Transverse colon (tissue), 4 donors: ENCODE measurements around the gene HIF3A.
"Not testable (repeated sequence)": the region's sequence is repeated elsewhere in the genome, so short reads cannot be mapped to it uniquely, and the experiment has no call there.

Experiments
- CTCF ChIP-seq, 5 experiments: fragments of 200-600 bp in 3 of 5; fragments of 450-650 bp in 2 of 5; sonication (generic) in 3 of 5; IDR thresholded peaks; 1 replicate in 2 of 5; 2 replicates in 3 of 5; pipeline ENCODE4 v1.5.1; 2016 to 2017; ENCODE audit warnings: antibody characterized with exemption in 5 of 5, inconsistent platforms in 3 of 5, mild to moderate bottlenecking in 2 of 5, moderate library complexity in 1 of 5
- EP300 ChIP-seq: sonication (generic); formaldehyde crosslinking; IDR thresholded peaks from one replicate; pipeline ENCODE4 v1.6.1; 2017; ENCODE audit warnings: antibody characterized with exemption, low read depth
- POLR2AphosphoS5 ChIP-seq, 3 donors: sonication (generic); formaldehyde crosslinking; IDR thresholded peaks; one replicate each; pipeline ENCODE4 v1.6.1; 2016; ENCODE audit warnings: antibody characterized with exemption in 3 of 3

DNA sequence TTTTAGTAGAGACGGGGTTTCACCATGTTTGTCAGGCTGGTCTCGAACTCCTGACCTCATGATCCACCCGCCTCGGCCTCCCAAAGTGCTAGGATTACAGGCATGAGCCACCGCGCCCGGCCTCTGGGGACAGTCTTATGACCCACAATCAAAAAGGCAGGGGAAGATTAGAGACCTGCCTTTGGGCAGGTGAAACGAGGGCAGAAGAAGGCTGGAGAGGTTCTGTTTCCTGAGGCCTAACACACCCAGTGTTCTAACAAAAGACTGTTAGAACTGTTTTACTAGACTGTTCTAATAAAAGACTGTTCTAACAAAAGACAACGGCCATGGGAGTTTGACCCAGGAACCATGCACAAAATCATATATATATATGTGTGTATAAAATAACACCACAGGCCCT, 26.4 kb downstream of the HIF3A start:
- not testable (repeated sequence) for TF ChIP-seq CTCF (IDR thresholded peaks at IDR 0.05); POLR2AphosphoS5 (IDR thresholded peaks at IDR 0.05); EP300
